GM19043 (cell line): ENCODE results near the gene SERPINA5.

Source experiments
- ATAC-seq: cut with Tn5 transposase; IDR thresholded peaks from one replicate; pipeline ENCODE4 v1.9.1; 2021; ENCODE audit warnings: low read depth; ENCODE audit not compliant: unreplicated experiment

Gene SERPINA5

GRCh38 chr14:94581127-94581999 lies at the start of gene SERPINA5:
SERPINA5 (plus strand) TSS chr14:94581426; CDS start chr14:94587363, 5,937 bp downstream.
- ATAC-seq: no peak

GRCh38 chr14:94532447-94532846 lies 48.8 kb upstream of the SERPINA5 start:
- ATAC-seq: no peak

GRCh38 chr14:94535506-94535905 lies 45.7 kb upstream of the SERPINA5 start:
- ATAC-seq: no peak

- no peak for ATAC-seq
Observed at GRCh38 chr14:94536836-94537235, 44.4 kb upstream of the SERPINA5 start.

GRCh38 chr14:94538070-94538740 lies 43.0 kb upstream of the SERPINA5 start:
- ATAC-seq: no peak

- ATAC-seq: no peak
Observed at GRCh38 chr14:94539181-94539580, 42.0 kb upstream of the SERPINA5 start.

GRCh38 chr14:94540031-94540794 lies 41.0 kb upstream of the SERPINA5 start:
- no peak for ATAC-seq

GRCh38 chr14:94541234-94541975 lies 39.8 kb upstream of the SERPINA5 start:
- ATAC-seq: no peak

GRCh38 chr14:94542111-94542810 lies 39.0 kb upstream of the SERPINA5 start:
- no peak for ATAC-seq

- no peak for ATAC-seq
Observed at GRCh38 chr14:94542811-94543440, 38.3 kb upstream of the SERPINA5 start.

GRCh38 chr14:94543449-94544124 lies 37.6 kb upstream of the SERPINA5 start:
- no peak for ATAC-seq

GRCh38 chr14:94544726-94545125 lies 36.5 kb upstream of the SERPINA5 start:
- no peak for ATAC-seq

GRCh38 chr14:94545131-94545841 lies 35.9 kb upstream of the SERPINA5 start:
- no peak for ATAC-seq

GRCh38 chr14:94547151-94547680 lies 34.0 kb upstream of the SERPINA5 start:
- ATAC-seq: no peak

- ATAC-seq: no peak
Observed at GRCh38 chr14:94547726-94548125, 33.5 kb upstream of the SERPINA5 start.

- no peak for ATAC-seq
Observed at GRCh38 chr14:94548131-94548998, 32.9 kb upstream of the SERPINA5 start.
